ENCODE results near the gene KRT27.
"Not testable (repeated sequence)": the region's sequence is repeated elsewhere in the genome, so short reads cannot be mapped to it uniquely, and the experiment has no call there.

Gene KRT27

GRCh38 chr17:40818343-40818732, 36.0 kb upstream of the KRT27 start:
- peaks cover 10% of the 10 kb centered on the region for H3K27me3 Mint-ChIP-seq
- H3K27ac Mint-ChIP-seq: peak overlapping the region; percentile 91
- H3K9me3 Mint-ChIP-seq: peaks cover 7% of the 10 kb centered on the region
- DNase-seq (ENCODE audit: low spot score in 2 of 2): no peak
- H3K4me1 Mint-ChIP-seq: peaks cover 7% of the 10 kb centered on the region
- peaks cover 22% of the 10 kb centered on the region for H3K36me3 Mint-ChIP-seq
- H3K4me3 Mint-ChIP-seq: peak overlapping the region; percentile 84
- no peak for ATAC-seq (ENCODE audit: low read depth)

GRCh38 chr17:40817103-40817682, 34.8 kb upstream of the KRT27 start:
- ATAC-seq (ENCODE audit: low read depth) (no peak), DNase-seq (ENCODE audit: low spot score in 2 of 2) (no peak)
- Mint-ChIP-seq H3K4me3 (peak overlapping the region; percentile 72), H3K36me3 (peaks cover 18% of the 10 kb centered on the region), H3K27me3 (peaks cover 16% of the 10 kb centered on the region), H3K4me1 (peaks cover 7% of the 10 kb centered on the region), H3K9me3 (peaks cover 7% of the 10 kb centered on the region), H3K27ac (no peak overlapping the region)

- H3K36me3 Mint-ChIP-seq: peaks cover 15% of the 10 kb centered on the region
- DNase-seq (ENCODE audit: low spot score in 2 of 2) (no peak), ATAC-seq (ENCODE audit: low read depth) (no peak)
- peaks cover 7% of the 10 kb centered on the region for H3K4me1 Mint-ChIP-seq
- peaks cover 17% of the 10 kb centered on the region for H3K27me3 Mint-ChIP-seq
- peaks cover 7% of the 10 kb centered on the region for H3K9me3 Mint-ChIP-seq
- no peak overlapping the region for H3K27ac Mint-ChIP-seq
- no peak overlapping the region for H3K4me3 Mint-ChIP-seq
Observed at GRCh38 chr17:40816569-40816968, 34.2 kb upstream of the KRT27 start.

GRCh38 chr17:40815381-40815780, 33.0 kb upstream of the KRT27 start:
- Mint-ChIP-seq H3K27me3 (peaks cover 23% of the 10 kb centered on the region), H3K36me3 (peaks cover 15% of the 10 kb centered on the region), H3K27ac (no peak overlapping the region), H3K4me1 (peaks cover 7% of the 10 kb centered on the region), H3K9me3 (peaks cover 7% of the 10 kb centered on the region), H3K4me3 (no peak overlapping the region)
- ATAC-seq (ENCODE audit: low read depth): no peak
- DNase-seq (ENCODE audit: low spot score in 2 of 2): no peak

GRCh38 chr17:40814657-40815056, 32.3 kb upstream of the KRT27 start:
- not testable (repeated sequence) for H3K27ac Mint-ChIP-seq; H3K9me3 Mint-ChIP-seq; H3K4me3 Mint-ChIP-seq; DNase-seq (ENCODE audit: low spot score in 2 of 2); ATAC-seq (ENCODE audit: low read depth); H3K4me1 Mint-ChIP-seq
- H3K36me3 Mint-ChIP-seq: peaks cover 13% of the 10 kb centered on the region
- peaks cover 27% of the 10 kb centered on the region for H3K27me3 Mint-ChIP-seq

GRCh38 chr17:40813804-40814203, 31.5 kb upstream of the KRT27 start:
- Mint-ChIP-seq H3K9me3 (peaks cover 7% of the 10 kb centered on the region), H3K27me3 (peaks cover 27% of the 10 kb centered on the region), H3K4me1 (peaks cover 7% of the 10 kb centered on the region), H3K27ac (no peak overlapping the region), H3K4me3 (no peak overlapping the region), H3K36me3 (peaks cover 13% of the 10 kb centered on the region)
- DNase-seq (ENCODE audit: low spot score in 2 of 2): no peak
- ATAC-seq (ENCODE audit: low read depth): no peak

GRCh38 chr17:40812639-40813038, 30.3 kb upstream of the KRT27 start:
- peaks cover 5% of the 10 kb centered on the region for H3K4me1 Mint-ChIP-seq
- H3K27ac Mint-ChIP-seq: no peak overlapping the region
- H3K27me3 Mint-ChIP-seq: peaks cover 30% of the 10 kb centered on the region
- H3K9me3 Mint-ChIP-seq: peaks cover 7% of the 10 kb centered on the region
- H3K4me3 Mint-ChIP-seq: no peak overlapping the region
- DNase-seq (ENCODE audit: low spot score in 2 of 2) (no peak), ATAC-seq (ENCODE audit: low read depth) (no peak)
- peaks cover 13% of the 10 kb centered on the region for H3K36me3 Mint-ChIP-seq

- Mint-ChIP-seq H3K36me3 (peaks cover 3% of the 10 kb centered on the region), H3K4me3 (no peak overlapping the region), H3K27me3 (peaks cover 40% of the 10 kb centered on the region), H3K4me1 (no peaks in the 10 kb centered on the region), H3K9me3 (peaks cover 2% of the 10 kb centered on the region), H3K27ac (no peak overlapping the region)
- DNase-seq (ENCODE audit: low spot score in 2 of 2): no peak
- no peak for ATAC-seq (ENCODE audit: low read depth)
Observed at GRCh38 chr17:40810494-40810893, 28.1 kb upstream of the KRT27 start.

- Mint-ChIP-seq H3K27ac (no peak overlapping the region), H3K4me1 (no peaks in the 10 kb centered on the region), H3K27me3 (peaks cover 45% of the 10 kb centered on the region), H3K36me3 (peaks cover 3% of the 10 kb centered on the region), H3K4me3 (no peak overlapping the region), H3K9me3 (peaks cover 2% of the 10 kb centered on the region)
- ATAC-seq (ENCODE audit: low read depth): no peak
- no peak for DNase-seq (ENCODE audit: low spot score in 2 of 2)
Observed at GRCh38 chr17:40809721-40810421, 27.5 kb upstream of the KRT27 start.

- Mint-ChIP-seq H3K9me3 (no peaks in the 10 kb centered on the region), H3K36me3 (no peaks in the 10 kb centered on the region), H3K4me1 (no peaks in the 10 kb centered on the region), H3K4me3 (no peak overlapping the region), H3K27me3 (peaks cover 32% of the 10 kb centered on the region), H3K27ac (no peak overlapping the region)
- DNase-seq (ENCODE audit: low spot score in 2 of 2): no peak
- ATAC-seq (ENCODE audit: low read depth): no peak
Observed at GRCh38 chr17:40806131-40806530, 23.8 kb upstream of the KRT27 start.

- DNase-seq (ENCODE audit: low spot score in 2 of 2) (peak; percentile 65 to 68), ATAC-seq (ENCODE audit: low read depth) (peak; percentile 99)
- no peaks in the 10 kb centered on the region for H3K9me3 Mint-ChIP-seq
- peaks cover 24% of the 10 kb centered on the region for H3K27me3 Mint-ChIP-seq
- no peaks in the 10 kb centered on the region for H3K4me1 Mint-ChIP-seq
- H3K4me3 Mint-ChIP-seq: no peak overlapping the region
- no peaks in the 10 kb centered on the region for H3K36me3 Mint-ChIP-seq
- no peak overlapping the region for H3K27ac Mint-ChIP-seq
Observed at GRCh38 chr17:40803617-40804082, 21.3 kb upstream of the KRT27 start.

GRCh38 chr17:40801157-40801556, 18.8 kb upstream of the KRT27 start:
- Mint-ChIP-seq H3K36me3 (no peaks in the 10 kb centered on the region), H3K27me3 (peaks cover 16% of the 10 kb centered on the region), H3K9me3 (no peaks in the 10 kb centered on the region), H3K4me1 (no peaks in the 10 kb centered on the region), H3K27ac (no peak overlapping the region), H3K4me3 (no peak overlapping the region)
- ATAC-seq (ENCODE audit: low read depth) (no peak), DNase-seq (ENCODE audit: low spot score in 2 of 2) (no peak)

- H3K9me3 Mint-ChIP-seq: no peaks in the 10 kb centered on the region
- no peak overlapping the region for H3K4me3 Mint-ChIP-seq
- no peaks in the 10 kb centered on the region for H3K36me3 Mint-ChIP-seq
- no peaks in the 10 kb centered on the region for H3K4me1 Mint-ChIP-seq
- peaks cover 19% of the 10 kb centered on the region for H3K27me3 Mint-ChIP-seq
- H3K27ac Mint-ChIP-seq: no peak overlapping the region
- no peak for ATAC-seq (ENCODE audit: low read depth)
- no peak for DNase-seq (ENCODE audit: low spot score in 2 of 2)
Observed at GRCh38 chr17:40800381-40800780, 18.0 kb upstream of the KRT27 start.

- Mint-ChIP-seq H3K36me3 (no peaks in the 10 kb centered on the region), H3K4me3 (no peak within 1 kb of the TSS), H3K9me3 (no peaks in the 10 kb centered on the region), H3K4me1 (no peaks in the 10 kb centered on the region), H3K27me3 (peaks cover 15% of the 10 kb centered on the region), H3K27ac (no peak within 1 kb of the TSS)
- ATAC-seq (ENCODE audit: low read depth) (no peak), DNase-seq (ENCODE audit: low spot score in 2 of 2) (no peak)
Observed at GRCh38 chr17:40799859-40800258, 17.5 kb upstream of the KRT27 start, which contains the start of gene KRT28. TSS of gene KRT28 (minus strand) at chr17:40799959. CDS start at chr17:40799893, 66 bp downstream.

GRCh38 chr17:40796846-40797245, 14.5 kb upstream of the KRT27 start:
- H3K27me3 Mint-ChIP-seq: peaks cover 15% of the 10 kb centered on the region
- ATAC-seq (ENCODE audit: low read depth): no peak
- H3K27ac Mint-ChIP-seq: no peak overlapping the region
- H3K4me1 Mint-ChIP-seq: no peaks in the 10 kb centered on the region
- no peak overlapping the region for H3K4me3 Mint-ChIP-seq
- no peaks in the 10 kb centered on the region for H3K36me3 Mint-ChIP-seq
- DNase-seq (ENCODE audit: low spot score in 2 of 2): no peak
- no peaks in the 10 kb centered on the region for H3K9me3 Mint-ChIP-seq
